HG03520 (cell line): ENCODE results near the gene RFTN1.
A peak's percentile ranks its signal among the peaks of the same experiment; 100 is the strongest.

Experiments used
- ATAC-seq: cut with Tn5 transposase; IDR thresholded peaks from one replicate; pipeline ENCODE4 v1.9.1; 2021; ENCODE audit warnings: mild to moderate bottlenecking, moderate library complexity; ENCODE audit not compliant: unreplicated experiment

RFTN1 gene

GRCh38 chr3:16468336-16469098 is 45.0 kb downstream of the RFTN1 start:
- no peak for ATAC-seq

- no peak for ATAC-seq
Measured at GRCh38 chr3:16468002-16468335, 45.5 kb downstream of the RFTN1 start.

- peak; percentile 74 for ATAC-seq
Measured at GRCh38 chr3:16467393-16467792, 46.1 kb downstream of the RFTN1 start.

GRCh38 chr3:16466822-16467221 is 46.7 kb downstream of the RFTN1 start:
- no peak for ATAC-seq

- no peak for ATAC-seq
Measured at GRCh38 chr3:16464511-16465148, 48.9 kb downstream of the RFTN1 start.

GRCh38 chr3:16463914-16464313 is 49.6 kb downstream of the RFTN1 start:
- no peak for ATAC-seq

GRCh38 chr3:16463119-16463518 is 50.4 kb downstream of the RFTN1 start:
- no peak for ATAC-seq

GRCh38 chr3:16462679-16463078 is 50.8 kb downstream of the RFTN1 start:
- no peak for ATAC-seq

- ATAC-seq: no peak
Measured at GRCh38 chr3:16461463-16462245, 51.8 kb downstream of the RFTN1 start.

- ATAC-seq: no peak
Measured at GRCh38 chr3:16460886-16461285, 52.6 kb downstream of the RFTN1 start.

GRCh38 chr3:16460273-16460672 is 53.2 kb downstream of the RFTN1 start:
- ATAC-seq: no peak

GRCh38 chr3:16456784-16457415 is 56.6 kb downstream of the RFTN1 start:
- ATAC-seq: no peak

- ATAC-seq: no peak
Measured at GRCh38 chr3:16455966-16456365, 57.5 kb downstream of the RFTN1 start.

GRCh38 chr3:16455001-16455400 is 58.5 kb downstream of the RFTN1 start:
- no peak for ATAC-seq

GRCh38 chr3:16452261-16452660 is 61.2 kb downstream of the RFTN1 start:
- ATAC-seq: no peak

GRCh38 chr3:16449369-16449768 is 64.1 kb downstream of the RFTN1 start:
- ATAC-seq: no peak

GRCh38 chr3:16448639-16449070 is 64.8 kb downstream of the RFTN1 start:
- no peak for ATAC-seq

- ATAC-seq: no peak
Measured at GRCh38 chr3:16447135-16447534, 66.4 kb downstream of the RFTN1 start.

GRCh38 chr3:16444344-16444743 is 69.2 kb downstream of the RFTN1 start:
- no peak for ATAC-seq

GRCh38 chr3:16442730-16443129 is 70.8 kb downstream of the RFTN1 start:
- ATAC-seq: no peak

GRCh38 chr3:16441371-16441875 is 72.1 kb downstream of the RFTN1 start:
- ATAC-seq: no peak
